WTC11 (cell line): ENCODE data around the gene MYO7B.

Experiments used
- ATF2 ChIP-seq: sonication (generic); formaldehyde crosslinking; IDR thresholded peaks from 2 replicates; pipeline ENCODE4 v1.8.1; 2022; ENCODE audit warnings: low read depth, missing genetic modification reagents, borderline replicate concordance
- ATF6 ChIP-seq: sonication (generic); formaldehyde crosslinking; IDR thresholded peaks from 2 replicates; pipeline ENCODE4 v1.8.1; 2023; ENCODE audit warnings: mild to moderate bottlenecking, missing genetic modification reagents
- CREB1 ChIP-seq: sonication (generic); formaldehyde crosslinking; IDR thresholded peaks from 2 replicates; pipeline ENCODE4 v1.8.0; 2023; ENCODE audit warnings: mild to moderate bottlenecking, missing genetic modification reagents
- CTCF ChIP-seq: fragments of 200-600 bp; IDR thresholded peaks from 2 replicates; pipeline ENCODE4 v1.8.0; 2022; ENCODE audit warnings: antibody characterized with exemption
- FOXJ3 ChIP-seq: sonication (generic); formaldehyde crosslinking; IDR thresholded peaks from 2 replicates; pipeline ENCODE4 v1.9.0; 2021; ENCODE audit warnings: missing genetic modification reagents, mild to moderate bottlenecking, borderline replicate concordance
- IRF1 ChIP-seq: sonication (generic); formaldehyde crosslinking; IDR thresholded peaks from 2 replicates; pipeline ENCODE4 v1.8.0; 2023; ENCODE audit warnings: missing genetic modification reagents
- MAX ChIP-seq: sonication (generic); formaldehyde crosslinking; IDR thresholded peaks from 2 replicates; pipeline ENCODE4 v1.8.0; 2022; ENCODE audit warnings: mild to moderate bottlenecking, missing genetic modification reagents
- PREB ChIP-seq: sonication (generic); formaldehyde crosslinking; IDR thresholded peaks from 2 replicates; pipeline ENCODE4 v1.8.1; 2022; ENCODE audit warnings: mild to moderate bottlenecking, missing genetic modification reagents, moderate library complexity, borderline replicate concordance
- SMAD3 ChIP-seq: sonication (generic); formaldehyde crosslinking; IDR thresholded peaks from 2 replicates; pipeline ENCODE4 v1.8.0; 2022; ENCODE audit warnings: missing genetic modification reagents, mild to moderate bottlenecking, borderline replicate concordance
- SP1 ChIP-seq: sonication (generic); formaldehyde crosslinking; conservative IDR thresholded peaks from 2 replicates; pipeline ENCODE4 v1.8.1; 2022; ENCODE audit warnings: missing genetic modification reagents
- TCF7 ChIP-seq: sonication (generic); formaldehyde crosslinking; IDR thresholded peaks from 2 replicates; pipeline ENCODE4 v1.8.0; 2022; ENCODE audit warnings: mild to moderate bottlenecking, low read depth, missing genetic modification reagents, moderate library complexity
- ZNF232 ChIP-seq: sonication (generic); formaldehyde crosslinking; IDR thresholded peaks from 2 replicates; pipeline ENCODE4 v1.8.0; 2022; ENCODE audit warnings: mild to moderate bottlenecking, missing genetic modification reagents
- ZNF532 ChIP-seq: fragments of 250-450 bp; sonication (Bioruptor Pico); IDR thresholded peaks from 2 replicates; pipeline ENCODE4 v1.9.0; 2021; ENCODE audit warnings: mild to moderate bottlenecking, borderline replicate concordance

- TF ChIP-seq CTCF (no peak), CREB1 (CRISPR knock-in tag) (no peak), ATF2 (CRISPR knock-in tag) (no peak), ZNF232 (CRISPR knock-in tag) (no peak), FOXJ3 (CRISPR knock-in tag) (no peak), ATF6 (CRISPR knock-in tag) (no peak), MAX (CRISPR knock-in tag) (no peak), TCF7 (CRISPR knock-in tag) (no peak), SP1 (CRISPR knock-in tag) (no peak), SMAD3 (no peak), IRF1 (CRISPR knock-in tag) (no peak), ZNF532 (no peak), PREB (CRISPR knock-in tag) (no peak)
Observed at GRCh38 chr2:127659408-127660290, 124.2 kb downstream of the MYO7B start.
